GM21619 (cell line): Measurements from ENCODE around the gene ANAPC4.

ENCODE experiments used
- ATAC-seq: cut with Tn5 transposase; IDR thresholded peaks from one replicate; pipeline ENCODE4 v1.9.1; 2021; ENCODE audit not compliant: unreplicated experiment

The ANAPC4 gene

GRCh38 chr4:25430630-25431029 lies 53.6 kb downstream of the ANAPC4 start:
- no peak for ATAC-seq

- no peak for ATAC-seq
These were observed 57.1 kb downstream of the ANAPC4 start for GRCh38 chr4:25433966-25434827.

- ATAC-seq = no peak
These were observed 60.9 kb downstream of the ANAPC4 start for GRCh38 chr4:25437926-25438325.

GRCh38 chr4:25439918-25440477 lies 62.9 kb downstream of the ANAPC4 start:
- ATAC-seq = peak; percentile 87

GRCh38 chr4:25440478-25441030 lies 63.5 kb downstream of the ANAPC4 start:
- no peak for ATAC-seq

GRCh38 chr4:25441519-25442117 lies 64.6 kb downstream of the ANAPC4 start:
- no peak for ATAC-seq

GRCh38 chr4:25442863-25443307 lies 65.8 kb downstream of the ANAPC4 start:
- no peak for ATAC-seq

- no peak for ATAC-seq
These were observed 66.8 kb downstream of the ANAPC4 start for GRCh38 chr4:25443851-25444250.

GRCh38 chr4:25446611-25447010 lies 69.5 kb downstream of the ANAPC4 start:
- no peak for ATAC-seq

- no peak for ATAC-seq
These were observed 71.5 kb downstream of the ANAPC4 start for GRCh38 chr4:25448379-25449109.

GRCh38 chr4:25449270-25449669 lies 72.2 kb downstream of the ANAPC4 start:
- no peak for ATAC-seq

GRCh38 chr4:25449688-25450087 lies 72.6 kb downstream of the ANAPC4 start:
- no peak for ATAC-seq

- ATAC-seq = no peak
These were observed 73.4 kb downstream of the ANAPC4 start for GRCh38 chr4:25450491-25450901.

GRCh38 chr4:25451676-25452075 lies 74.6 kb downstream of the ANAPC4 start:
- ATAC-seq = no peak

- no peak for ATAC-seq
These were observed 75.0 kb downstream of the ANAPC4 start for GRCh38 chr4:25452081-25452480.

- no peak for ATAC-seq
These were observed 77.4 kb downstream of the ANAPC4 start for GRCh38 chr4:25454476-25454875.

- no peak for ATAC-seq
These were observed 80.1 kb downstream of the ANAPC4 start for GRCh38 chr4:25457053-25457715.

GRCh38 chr4:25466966-25467697 lies 90.1 kb downstream of the ANAPC4 start:
- ATAC-seq = no peak

- no peak for ATAC-seq
These were observed 90.8 kb downstream of the ANAPC4 start for GRCh38 chr4:25467843-25468242.
